SK-MEL-5 (cell line): Measurements from ENCODE around the gene PDE8A. TPM values are rescaled to one million over a fixed set of nuclear protein-coding genes. Genes with fewer than 3 reads are reported as not detected.

ENCODE experiments used
- DNase-seq: peaks from one replicate; pipeline ENCODE4 v3.0.0-alpha.2; 2016; ENCODE audit warnings: low read depth, low spot score
- in situ Hi-C: cut with HindIII; loops from 2 replicates; pipeline ENCODE4 v1.10.0; 2016; ENCODE audit warnings: low sequenced_read_pairs, high pct_unique_total_duplicates, low pct_unique_long_range_greater_than_20kb
- total RNA-seq: library from RNA; depleted of rRNA; stranded (reverse); fragments of >200 nt; shearing (Covaris generic); gene quantifications from 2 replicates; pipeline ENCODE4 v1.2.3, GENCODE V29; 2014

Gene PDE8A
- total RNA-seq, 1 experiment from 2014 or later, result 24.0 TPM

- in situ Hi-C loops, result no loop called here
- DNase-seq, result no peak
These were observed 136.5 kb downstream of the PDE8A start for GRCh38 chr15:85118173-85118572.

GRCh38 chr15:85118581-85118980 is 136.9 kb downstream of the PDE8A start:
- DNase-seq, result no peak
- in situ Hi-C loops, result no loop called here

GRCh38 chr15:85120351-85121113 is 138.9 kb downstream of the PDE8A start:
- DNase-seq, result peak; percentile 67
- in situ Hi-C loops, result no loop called here

GRCh38 chr15:85124173-85124572 is 142.5 kb downstream of the PDE8A start:
- peak; percentile 51 for DNase-seq
- in situ Hi-C loops, result no loop called here

- no peak for DNase-seq
- in situ Hi-C loops, result no loop called here
These were observed 143.5 kb downstream of the PDE8A start for GRCh38 chr15:85125056-85125661.

GRCh38 chr15:85128621-85129020 is 147.0 kb downstream of the PDE8A start:
- in situ Hi-C loops, result no loop called here
- no peak for DNase-seq

- in situ Hi-C loops, result no loop called here
- DNase-seq, result no peak
These were observed 148.2 kb downstream of the PDE8A start for GRCh38 chr15:85129881-85130280.

- no peak for DNase-seq
- in situ Hi-C loops, result no loop called here
These were observed 150.3 kb downstream of the PDE8A start for GRCh38 chr15:85131915-85132314.

GRCh38 chr15:85133709-85134108 is 152.1 kb downstream of the PDE8A start:
- DNase-seq, result no peak
- in situ Hi-C loops, result no loop called here

- in situ Hi-C loops, result no loop called here
- DNase-seq, result no peak
These were observed 156.0 kb downstream of the PDE8A start for GRCh38 chr15:85137489-85138168.

- DNase-seq, result no peak
- in situ Hi-C loops, result no loop called here
These were observed 157.7 kb downstream of the PDE8A start for GRCh38 chr15:85139391-85139790.

GRCh38 chr15:85141726-85142125 is 160.1 kb downstream of the PDE8A start:
- DNase-seq, result no peak
- in situ Hi-C loops, result no loop called here

GRCh38 chr15:85142312-85142711 is 160.7 kb downstream of the PDE8A start:
- in situ Hi-C loops, result no loop called here
- DNase-seq, result no peak

- in situ Hi-C loops, result no loop called here
- no peak for DNase-seq
These were observed 167.9 kb downstream of the PDE8A start for GRCh38 chr15:85149465-85150129.

- peak; percentile 88 for DNase-seq
- in situ Hi-C loops, result no loop called here
These were observed 168.4 kb downstream of the PDE8A start for GRCh38 chr15:85150130-85150480.

GRCh38 chr15:85151145-85151544 is 169.5 kb downstream of the PDE8A start:
- in situ Hi-C loops, result no loop called here

GRCh38 chr15:85151861-85152260 is 170.2 kb downstream of the PDE8A start:
- peak; percentile 28 for DNase-seq
- in situ Hi-C loops, result no loop called here

More at GRCh38 chr15:85151145-85151544, 169.5 kb downstream of the PDE8A start:
- no peak for DNase-seq

- DNase-seq, result no peak
- in situ Hi-C loops, result no loop called here
These were observed 172.4 kb downstream of the PDE8A start for GRCh38 chr15:85154061-85154460.
